Hematopoietic multipotent progenitor cell treated with erythropoietin and hydrocortisone succinate and interleukin-3 and kit ligand, for 17 days (in vitro differentiated cells): ENCODE results near the gene CDC42SE1.

Source experiments
- DNase-seq: peaks from one replicate; pipeline ENCODE4 v3.0.0-alpha.2; 2015; ENCODE audit warnings: low spot score

The CDC42SE1 gene

GRCh38 chr1:151051356-151052009, 7.9 kb downstream of the CDC42SE1 start:
- DNase-seq, result no peak

- DNase-seq, result no peak
Observed at GRCh38 chr1:151050051-151050688, 9.3 kb downstream of the CDC42SE1 start.

GRCh38 chr1:151049458-151049857, 10.0 kb downstream of the CDC42SE1 start:
- no peak for DNase-seq

GRCh38 chr1:151048645-151049032, 10.8 kb downstream of the CDC42SE1 start:
- DNase-seq, result no peak

DNA sequence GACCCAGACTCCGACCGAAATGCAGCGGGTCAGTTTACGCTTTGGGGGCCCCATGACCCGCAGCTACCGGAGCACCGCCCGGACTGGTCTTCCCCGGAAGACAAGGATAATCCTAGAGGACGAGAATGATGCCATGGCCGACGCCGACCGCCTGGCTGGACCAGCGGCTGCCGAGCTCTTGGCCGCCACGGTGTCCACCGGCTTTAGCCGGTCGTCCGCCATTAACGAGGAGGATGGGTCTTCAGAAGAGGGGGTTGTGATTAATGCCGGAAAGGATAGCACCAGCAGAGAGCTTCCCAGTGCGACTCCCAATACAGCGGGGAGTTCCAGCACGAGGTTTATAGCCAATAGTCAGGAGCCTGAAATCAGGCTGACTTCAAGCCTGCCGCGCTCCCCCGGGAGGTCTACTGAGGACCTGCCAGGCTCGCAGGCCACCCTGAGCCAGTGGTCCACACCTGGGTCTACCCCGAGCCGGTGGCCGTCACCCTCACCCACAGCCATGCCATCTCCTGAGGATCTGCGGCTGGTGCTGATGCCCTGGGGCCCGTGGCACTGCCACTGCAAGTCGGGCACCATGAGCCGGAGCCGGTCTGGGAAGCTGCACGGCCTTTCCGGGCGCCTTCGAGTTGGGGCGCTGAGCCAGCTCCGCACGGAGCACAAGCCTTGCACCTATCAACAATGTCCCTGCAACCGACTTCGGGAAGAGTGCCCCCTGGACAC, 11.3 kb downstream of the CDC42SE1 start:
- peak; percentile 55 for DNase-seq

DNA sequence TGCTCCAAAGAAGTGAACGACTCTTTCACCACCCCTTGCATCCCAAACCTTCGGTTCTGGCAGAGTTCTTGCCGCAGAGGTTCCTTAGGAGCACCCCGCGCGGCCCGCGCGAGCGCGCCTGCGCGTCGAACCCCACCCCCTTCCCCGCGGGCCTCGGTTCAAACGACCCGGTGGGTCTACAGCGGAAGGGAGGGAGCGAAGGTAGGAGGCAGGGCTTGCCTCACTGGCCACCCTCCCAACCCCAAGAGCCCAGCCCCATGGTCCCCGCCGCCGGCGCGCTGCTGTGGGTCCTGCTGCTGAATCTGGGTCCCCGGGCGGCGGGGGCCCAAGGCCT, 11.9 kb downstream of the CDC42SE1 start, which contains the start of gene C1orf56:
Gene C1orf56 (plus strand): TSS at position 161 of the 334 bp plus-strand sequence. CDS start 97 bp downstream, at position 258.
- DNase-seq, result no peak

DNA sequence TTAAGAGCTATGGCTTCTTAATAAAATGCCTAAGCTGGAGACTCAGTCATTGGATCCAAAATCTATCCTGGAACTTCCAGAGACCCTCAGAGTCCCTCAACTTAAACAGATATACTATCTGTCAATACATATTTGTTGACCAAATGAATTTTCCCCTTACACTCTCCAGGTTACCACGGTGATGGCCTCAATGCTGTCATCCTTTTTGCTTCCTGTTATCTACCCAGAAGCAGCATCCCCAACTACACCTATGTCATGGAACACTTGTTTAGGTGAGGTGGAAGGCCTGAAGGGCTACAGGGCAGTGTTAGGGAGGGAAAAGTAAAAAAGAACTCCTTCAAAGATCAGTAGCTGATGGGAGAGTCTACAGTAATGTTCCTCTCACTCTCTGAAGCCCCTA, 16.3 kb downstream of the CDC42SE1 start:
- no peak for DNase-seq

GRCh38 chr1:151039521-151039920, 19.9 kb downstream of the CDC42SE1 start:
- no peak for DNase-seq

- DNase-seq, result no peak
Observed at GRCh38 chr1:151037032-151037431, 22.4 kb downstream of the CDC42SE1 start.

DNA sequence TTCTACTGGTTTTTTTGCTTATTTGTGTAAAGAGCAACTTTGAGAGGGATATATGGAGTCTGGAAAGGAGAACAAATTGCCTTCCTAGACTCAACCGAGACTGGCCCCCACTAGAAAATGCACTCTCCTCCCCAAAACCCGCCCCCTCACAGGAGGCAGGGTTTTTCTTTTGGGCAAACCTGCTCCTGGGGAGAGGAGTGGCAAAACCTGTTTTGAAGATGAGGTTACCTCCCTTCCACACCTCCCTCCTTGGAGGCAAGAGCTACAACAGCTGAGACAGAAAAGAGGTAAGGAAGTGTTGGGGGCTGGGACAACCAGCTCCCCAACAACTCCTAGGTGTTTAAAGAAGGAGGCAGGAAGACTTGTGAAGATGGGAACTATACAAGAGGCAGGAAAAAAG, 23.1 kb downstream of the CDC42SE1 start, which contains the start of gene BNIPL:
Gene BNIPL (plus strand): TSS at position 231 of the 400 bp plus-strand sequence. CDS start 140 bp downstream, at position 371.
- DNase-seq, result no peak

DNA sequence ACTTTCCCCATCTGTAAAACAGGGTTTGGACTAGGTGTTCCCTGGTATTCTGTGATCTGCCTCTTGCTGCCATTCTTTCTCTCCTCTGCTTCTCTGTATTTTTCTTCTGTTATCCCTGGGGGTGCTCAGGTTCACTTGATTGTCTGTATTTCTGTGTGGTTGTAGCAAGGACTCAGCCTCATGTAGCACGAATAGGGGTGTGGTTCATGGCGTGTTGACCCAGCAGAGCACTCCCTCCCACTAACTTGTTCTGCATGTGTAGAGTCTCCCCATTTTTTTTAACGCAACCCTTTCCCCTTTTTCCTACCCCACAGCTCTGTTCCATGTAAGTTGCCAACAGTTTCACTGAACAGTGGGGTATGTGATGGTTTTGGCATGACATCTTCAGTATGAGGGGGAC, 24.3 kb downstream of the CDC42SE1 start:
- DNase-seq, result no peak

- no peak for DNase-seq
Observed at GRCh38 chr1:151032164-151032563, 27.3 kb downstream of the CDC42SE1 start.

DNA sequence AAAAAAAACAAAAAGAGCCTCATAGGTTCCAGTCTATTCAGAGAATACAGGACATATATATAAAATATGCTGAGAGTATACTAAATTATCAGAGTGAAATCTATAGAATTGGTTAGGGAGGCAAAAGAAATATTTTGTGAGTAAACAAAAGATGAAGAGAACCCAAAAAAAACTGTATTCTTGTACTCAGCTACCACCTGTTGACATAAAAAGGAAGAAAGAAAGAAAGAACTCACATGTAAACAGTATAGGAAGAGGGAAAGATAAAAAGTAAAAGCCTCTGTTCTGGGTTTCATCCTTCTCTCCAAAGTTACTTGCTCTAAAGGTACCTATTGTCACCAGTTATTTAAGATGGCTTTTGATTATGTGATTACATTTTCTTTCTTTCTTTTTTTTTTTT, 33.0 kb downstream of the CDC42SE1 start:
- no peak for DNase-seq

- DNase-seq, result peak; percentile 81
Observed at GRCh38 chr1:151024540-151025146, 34.8 kb downstream of the CDC42SE1 start.

DNA sequence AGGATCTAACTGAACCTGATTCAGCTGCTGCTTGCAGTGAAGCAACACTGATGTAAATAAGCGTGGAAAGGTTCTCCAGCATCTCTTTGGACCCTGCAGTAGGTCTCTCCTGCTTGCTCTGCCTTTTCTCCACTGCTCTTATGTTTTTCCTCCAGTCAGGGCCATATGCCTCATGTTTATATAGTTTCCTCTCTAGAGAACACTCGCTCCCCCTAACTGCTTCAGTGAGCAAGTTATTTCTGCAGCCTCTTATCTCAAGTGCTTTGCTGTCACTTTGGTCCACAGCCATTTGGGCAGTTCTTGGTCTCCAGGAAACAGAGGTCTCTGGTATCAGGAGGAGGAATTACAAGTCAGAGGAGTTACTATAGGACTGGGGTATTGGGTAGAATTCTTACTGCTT, 45.9 kb downstream of the CDC42SE1 start:
- peak; percentile 63 for DNase-seq

GRCh38 chr1:151012684-151013471, 46.5 kb downstream of the CDC42SE1 start:
- no peak for DNase-seq

- no peak for DNase-seq
Observed at GRCh38 chr1:151011154-151011850, 48.1 kb downstream of the CDC42SE1 start.

GRCh38 chr1:151010346-151010726, 49.1 kb downstream of the CDC42SE1 start:
- DNase-seq, result no peak

- DNase-seq, result no peak
Observed at GRCh38 chr1:151009674-151010345, 49.6 kb downstream of the CDC42SE1 start.

DNA sequence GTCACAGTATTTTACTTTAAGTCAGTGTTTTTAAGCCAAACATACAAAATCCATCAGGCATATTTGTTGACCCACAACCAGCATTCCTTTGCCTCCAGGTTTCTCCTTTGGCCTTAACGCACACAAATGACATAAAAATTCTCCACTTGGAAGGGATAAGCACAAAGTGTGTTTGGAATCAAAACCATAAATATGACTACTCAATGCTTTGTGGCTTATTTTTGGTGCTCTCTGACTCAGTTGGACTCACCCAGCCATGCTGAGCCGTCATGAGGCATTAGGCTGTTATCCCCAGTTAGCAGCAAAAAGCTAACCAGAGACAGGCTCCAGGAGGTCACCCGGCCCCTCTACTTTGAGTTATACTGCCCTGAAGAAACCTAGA, 50.2 kb downstream of the CDC42SE1 start:
- no peak for DNase-seq
